DMS 273 (cell line): ENCODE measurements around the gene RELN.
"Not testable (repeated sequence)": the region's sequence is repeated elsewhere in the genome, so short reads cannot be mapped to it uniquely, and the experiment has no call there.

ENCODE experiments used
- DNase-seq: peaks from one replicate; lab custom pipeline; 2025; ENCODE audit not compliant: unreplicated experiment; lab: John Stamatoyannopoulos, UW

Gene RELN

DNA sequence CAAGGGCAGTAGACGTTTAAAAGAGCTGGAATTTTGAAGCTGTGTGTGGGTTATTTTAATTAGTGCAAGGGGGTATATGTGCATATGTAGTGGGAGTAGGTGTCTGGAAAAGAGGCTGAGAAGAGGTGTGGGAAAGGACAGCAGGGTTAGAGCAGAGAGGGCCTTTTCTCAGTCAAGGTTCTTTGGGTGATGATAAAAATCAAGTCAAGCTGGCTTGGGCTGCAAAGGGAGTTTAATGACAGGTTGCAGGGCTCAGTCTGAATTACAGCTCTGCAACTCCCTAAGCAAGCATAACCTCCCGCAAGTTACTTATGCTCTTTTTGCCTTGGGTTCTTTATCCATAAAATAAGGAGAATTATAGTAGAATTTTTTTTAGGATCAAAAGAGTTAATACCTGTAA, 83.5 kb downstream of the RELN start:
- no peak for DNase-seq

DNA sequence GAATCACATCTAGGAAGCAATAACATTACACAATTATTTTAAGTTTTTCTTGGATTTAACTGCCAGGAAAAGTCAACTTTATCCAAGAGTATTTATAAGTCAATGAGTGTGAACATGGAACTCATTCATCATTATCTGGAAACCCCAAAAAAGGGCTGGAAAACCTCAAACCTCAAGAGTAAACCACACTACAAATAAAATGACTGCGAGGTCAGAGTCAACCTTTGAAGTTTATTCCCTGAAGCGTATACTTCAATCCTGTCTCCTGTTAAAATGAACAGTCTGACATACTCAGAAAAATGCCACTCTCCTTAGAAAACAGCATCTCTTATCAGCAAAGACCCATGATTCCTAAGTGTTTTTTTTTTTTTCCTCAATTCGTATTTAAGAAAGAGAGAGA, 86.5 kb downstream of the RELN start:
- no peak for DNase-seq

DNA sequence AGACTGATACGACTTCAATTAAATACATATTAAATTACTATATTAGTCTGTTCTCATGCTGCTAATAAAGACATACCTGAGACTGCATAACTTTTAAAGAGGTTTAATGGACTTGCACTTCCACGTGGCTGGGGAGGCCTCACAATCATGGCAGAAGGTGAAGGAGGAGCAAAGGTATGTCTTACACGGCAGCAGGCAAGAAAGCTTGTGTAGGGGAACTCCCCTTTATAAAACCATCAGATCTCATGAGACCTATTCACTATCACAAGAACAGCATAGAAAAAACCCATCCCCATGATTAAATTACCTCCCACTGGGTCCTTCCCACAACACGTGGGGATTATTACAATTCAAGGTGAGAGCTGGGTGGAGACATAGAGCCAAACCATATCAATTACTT, 92.6 kb downstream of the RELN start:
- not testable (repeated sequence) for DNase-seq

DNA sequence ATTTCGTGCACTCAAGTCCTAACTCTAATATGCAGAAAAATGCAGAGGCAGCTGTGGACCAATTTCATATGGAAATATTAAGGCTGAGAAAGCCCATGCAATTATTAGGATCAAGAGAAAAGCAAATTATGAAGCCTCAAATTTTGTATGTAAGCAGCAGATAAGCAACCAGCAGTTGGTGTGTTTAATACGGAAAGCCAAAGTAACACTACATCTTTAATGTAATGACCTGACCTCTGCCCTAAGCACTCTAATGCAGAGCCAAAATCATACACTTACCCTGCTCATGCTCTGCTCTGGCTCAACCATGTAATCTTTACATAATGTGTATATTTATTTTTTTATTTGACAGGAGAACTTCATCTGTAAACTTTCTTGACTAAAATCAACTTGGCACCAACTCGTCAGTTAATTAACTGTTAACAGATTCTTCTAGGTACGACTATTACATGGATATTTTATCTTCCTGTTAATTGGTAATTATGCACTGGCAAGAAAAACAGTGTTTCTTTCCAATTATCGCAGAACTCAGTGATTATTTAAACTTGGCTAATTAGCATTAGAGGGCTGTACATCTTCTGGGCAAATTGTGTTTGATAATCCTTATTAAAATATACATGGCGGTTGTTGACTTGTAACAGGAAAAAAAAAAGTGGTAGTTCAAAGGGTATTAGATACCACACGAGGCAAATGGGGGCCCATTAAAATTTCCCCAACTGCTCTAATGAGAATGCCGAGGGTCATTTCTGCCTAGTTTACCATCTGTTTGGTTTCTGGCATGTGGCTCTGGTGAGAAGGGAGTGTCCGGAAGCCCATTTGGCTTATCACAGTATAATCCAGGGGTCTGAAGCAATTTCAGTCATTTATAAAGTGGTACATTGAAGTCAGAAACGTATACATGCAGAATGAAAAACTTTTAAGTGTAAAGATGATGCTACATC, 94.5 kb downstream of the RELN start:
- peak; percentile 92 for DNase-seq

GRCh38 chr7:103893350-103893749, 96.1 kb downstream of the RELN start:
- no peak for DNase-seq

DNA sequence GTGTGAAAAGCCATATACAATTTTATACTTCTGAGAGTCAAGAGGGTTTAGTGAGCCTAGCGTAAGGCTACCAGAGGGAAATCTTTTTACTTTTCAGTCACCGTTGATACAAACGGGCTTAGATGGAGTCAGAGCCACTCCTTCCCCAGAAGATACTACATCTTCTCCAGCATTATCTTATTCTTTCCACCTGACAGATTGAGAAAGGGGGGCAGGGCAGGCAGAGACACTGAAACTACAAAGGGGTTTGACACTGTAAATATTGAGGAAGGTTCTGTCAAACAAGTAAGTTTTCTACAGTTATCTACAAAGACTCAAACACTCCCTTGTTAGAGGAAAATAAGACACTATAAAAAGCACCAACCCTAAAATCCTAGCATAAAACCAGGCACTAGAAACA, 100.0 kb downstream of the RELN start:
- DNase-seq: no peak

- DNase-seq: no peak
Observed at GRCh38 chr7:103888603-103889153, 100.8 kb downstream of the RELN start.

DNA sequence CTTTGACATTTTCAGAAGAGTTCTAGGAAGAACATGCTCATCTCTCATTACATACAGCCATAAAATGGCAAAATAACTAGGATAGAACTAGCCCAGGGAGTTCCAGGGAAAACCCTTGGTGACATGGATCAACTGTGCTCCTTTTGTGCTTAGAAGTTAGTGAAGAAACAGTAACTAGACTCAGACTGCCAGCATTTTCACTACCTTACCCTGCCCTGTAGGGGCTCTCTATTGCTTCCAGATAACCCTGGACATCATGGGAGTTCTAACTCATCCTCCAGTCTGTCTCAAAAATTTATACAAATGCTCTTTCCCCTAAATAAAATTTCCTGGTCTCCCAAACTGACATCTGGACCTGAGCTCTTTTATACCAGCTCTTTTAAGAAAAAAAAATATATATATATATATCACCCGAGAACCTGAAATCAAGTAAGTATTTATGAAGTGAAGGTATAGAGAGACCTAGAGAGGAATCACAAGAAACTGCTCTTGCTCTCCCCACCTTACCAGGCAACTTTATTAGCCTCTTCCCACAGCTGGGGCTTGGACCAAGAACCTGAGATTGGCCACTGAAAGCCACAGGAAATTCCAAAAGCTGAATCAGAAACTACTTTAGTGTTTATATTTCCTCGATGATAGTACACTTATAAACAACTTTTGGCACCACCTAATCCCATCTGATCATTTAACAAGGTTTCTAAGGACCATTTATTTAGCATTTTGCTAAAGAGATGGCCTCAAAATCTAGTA, 101.4 kb downstream of the RELN start:
- peak; percentile 51 for DNase-seq

DNA sequence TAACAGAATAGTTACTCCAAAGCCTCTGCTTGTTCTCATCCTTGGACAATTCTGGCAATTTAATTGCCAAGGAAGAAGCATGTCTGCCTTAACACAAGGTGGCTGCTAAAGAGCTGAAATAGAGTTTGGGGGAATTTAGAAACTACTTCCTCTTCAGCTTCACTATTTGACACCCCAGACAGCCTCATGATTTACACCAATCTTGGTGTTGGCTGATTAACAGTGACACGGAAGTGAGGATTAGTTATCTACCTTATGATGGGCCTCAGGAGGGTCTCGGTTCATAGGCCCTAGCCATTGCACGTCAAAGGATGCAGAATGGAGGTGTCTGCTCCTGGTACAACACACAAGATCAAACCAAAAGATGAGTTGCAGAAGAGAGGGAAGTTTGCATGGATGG, 102.4 kb downstream of the RELN start:
- no peak for DNase-seq

GRCh38 chr7:103879928-103880600, 109.4 kb downstream of the RELN start:
- DNase-seq: peak; percentile 40

DNA sequence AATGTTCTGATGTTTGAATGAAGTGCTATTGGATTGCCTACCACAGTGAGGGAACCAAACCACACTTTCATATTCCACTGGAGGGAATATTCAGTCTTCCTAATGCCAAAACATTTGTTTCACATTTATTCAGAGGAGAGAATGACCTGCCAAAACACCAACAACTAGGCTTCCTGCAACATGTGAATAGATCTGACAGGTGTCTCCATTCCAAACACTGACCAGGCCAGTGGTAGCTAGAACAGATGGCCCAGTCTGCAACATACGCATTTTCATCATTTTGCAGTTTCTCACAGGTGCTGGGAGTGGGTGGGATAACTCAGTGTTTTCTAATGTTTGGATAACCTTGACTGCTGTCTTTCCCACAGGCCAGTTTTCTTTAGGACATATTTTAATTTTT, 110.0 kb downstream of the RELN start:
- peak; percentile 44 for DNase-seq

- no peak for DNase-seq
Observed at GRCh38 chr7:103877565-103877964, 111.9 kb downstream of the RELN start.

- DNase-seq: no peak
Observed at GRCh38 chr7:103875718-103876117, 113.7 kb downstream of the RELN start.

DNA sequence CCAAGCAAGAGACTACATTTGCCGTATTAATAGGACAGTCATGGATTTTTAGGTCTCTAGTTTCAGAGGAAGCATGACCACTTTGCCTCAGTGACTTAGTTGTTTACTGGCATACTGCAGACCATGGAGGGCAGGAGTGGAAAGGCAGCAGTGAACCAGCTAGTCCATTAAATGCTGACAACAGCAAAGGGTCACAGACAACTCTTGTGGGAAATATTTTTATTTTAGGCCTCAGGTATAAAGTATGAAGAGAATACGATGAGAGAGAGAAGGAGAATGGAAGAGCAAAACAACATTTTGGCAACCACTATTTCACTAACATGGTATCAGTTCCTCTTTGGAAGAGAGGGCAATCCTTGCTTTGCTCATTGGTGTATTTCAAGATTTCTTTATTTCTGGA, 118.0 kb downstream of the RELN start:
- no peak for DNase-seq

- no peak for DNase-seq
Observed at GRCh38 chr7:103870664-103871063, 118.8 kb downstream of the RELN start.

DNA sequence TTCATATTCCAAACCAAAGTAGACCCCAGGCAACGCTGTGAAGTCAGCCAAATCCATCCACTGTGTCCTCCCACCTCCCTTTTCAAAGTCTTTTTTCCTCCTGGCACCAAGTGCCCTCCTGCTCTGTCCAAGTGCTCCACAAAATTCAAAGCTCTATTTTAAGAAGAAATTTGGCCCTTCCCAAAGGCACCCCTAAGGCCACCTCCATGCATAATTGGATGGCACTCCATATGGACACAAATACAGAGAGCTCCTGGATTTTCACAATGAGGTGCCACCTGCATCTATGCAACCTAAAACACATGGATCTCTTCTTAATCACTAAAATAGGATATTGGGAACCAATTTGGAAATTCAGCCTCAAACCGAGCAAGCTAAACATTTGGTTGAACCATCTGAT, 121.6 kb downstream of the RELN start:
- no peak for DNase-seq

DNA sequence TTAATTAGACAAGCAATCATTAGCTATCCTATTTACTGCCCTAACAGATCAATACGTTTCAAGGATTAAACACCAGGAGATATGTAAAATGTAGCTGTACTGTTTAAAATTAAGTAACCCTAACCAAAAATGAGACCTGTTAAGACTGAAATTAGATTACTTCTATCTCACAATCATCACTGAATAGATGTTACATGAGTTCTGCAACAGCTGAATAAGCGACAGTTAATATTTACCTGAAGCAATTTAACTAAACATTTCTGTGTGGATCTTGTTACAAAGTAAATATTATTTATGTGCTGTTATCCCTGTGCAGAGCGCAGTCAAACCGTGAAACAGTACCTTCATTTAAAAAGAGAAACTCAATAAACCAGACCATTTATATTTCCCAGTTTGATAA, 122.5 kb downstream of the RELN start:
- DNase-seq: no peak

- DNase-seq: no peak
Observed at GRCh38 chr7:103865442-103865841, 124.0 kb downstream of the RELN start.

DNA sequence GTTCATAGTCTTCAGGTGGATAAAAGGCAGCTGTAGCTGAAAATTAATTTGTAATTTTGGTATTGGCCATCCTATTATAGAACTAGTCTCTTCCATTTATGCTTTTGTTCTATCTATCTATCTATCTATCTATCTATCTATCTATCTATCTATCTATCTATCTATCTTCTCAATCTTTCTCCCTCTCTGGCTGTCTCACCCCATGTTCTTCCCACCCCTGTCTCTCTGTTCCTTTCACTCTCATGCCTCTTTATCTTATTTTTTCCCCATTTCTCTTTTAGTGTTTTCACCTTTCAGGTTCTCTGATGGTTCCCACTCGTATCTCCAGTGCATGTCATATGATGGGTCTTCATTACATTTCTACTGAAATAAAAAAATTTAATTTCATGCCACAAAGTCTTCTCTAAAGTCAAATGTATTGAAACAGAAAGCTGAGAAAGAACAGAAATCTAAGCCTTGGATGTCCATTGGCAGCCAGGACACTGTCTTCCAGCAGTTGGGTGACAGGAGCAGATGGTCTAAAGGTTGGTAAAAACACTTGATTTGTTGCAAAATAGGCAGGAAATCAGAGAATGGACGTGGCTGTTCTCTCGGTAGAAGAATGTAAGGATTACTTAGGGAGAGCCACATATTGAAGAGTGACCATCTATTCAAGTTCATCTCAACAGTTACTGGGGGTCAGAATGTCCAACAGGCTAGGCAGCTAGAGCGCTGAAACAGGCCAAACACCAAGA, 127.0 kb downstream of the RELN start:
- DNase-seq: no peak

DNA sequence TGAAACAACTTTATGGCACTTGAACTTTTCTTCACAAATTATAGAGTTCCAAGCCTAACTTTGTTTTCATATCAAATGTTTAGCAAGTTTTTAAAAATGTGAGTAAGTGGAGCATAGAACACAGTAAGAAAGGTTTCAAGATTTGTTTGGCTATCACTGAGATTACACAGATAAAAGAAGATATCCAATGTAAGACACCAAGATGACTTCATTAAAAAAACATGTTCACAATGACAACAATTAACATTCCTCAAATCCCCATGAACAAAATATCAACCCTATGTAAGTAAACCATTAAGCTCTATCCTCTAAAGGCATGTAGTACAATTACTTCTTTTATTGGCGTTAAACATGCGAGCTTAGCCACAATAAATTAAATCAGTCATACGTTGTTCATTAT, 129.7 kb downstream of the RELN start:
- DNase-seq: no peak

GRCh38 chr7:103857435-103857834, 132.0 kb downstream of the RELN start:
- DNase-seq: peak; percentile 93
